Lung (tissue), 12 donors: ENCODE data around the gene CLASP1. TPM values are rescaled to one million over a fixed set of nuclear protein-coding genes. Genes with fewer than 3 reads are reported as not detected.

Experiments used
- ATAC-seq: fragments of 200-7000 bp; cut with Tn5 transposase; one replicate; pipeline ENCODE4 v1.9.1; 2020; ENCODE audit warnings: moderate number of reproducible peaks; ENCODE audit not compliant: insufficient read depth, low FRiP score
- DNase-seq, 3 donors: peaks; one replicate each; pipeline ENCODE4 v3.0.0-alpha.2; 2013 to 2017
- H3K27ac ChIP-seq, 2 donors: one replicate each; pipeline ENCODE4 v1.5.1; 2013; ENCODE audit warnings: mild to moderate bottlenecking in 2 of 2, moderate library complexity in 2 of 2, control low read depth in 1 of 2, inconsistent platforms in 1 of 2, low read depth in 1 of 2, low read length in 1 of 2
- H3K27me3 ChIP-seq, 3 donors: one replicate each; pipeline ENCODE4 v1.5.1; 2013; ENCODE audit warnings: low read length in 2 of 3; ENCODE audit not compliant: control insufficient read depth in 3 of 3, insufficient read depth in 3 of 3
- H3K36me3 ChIP-seq, 4 donors: one replicate each; pipeline ENCODE4 v1.5.1; 2013; ENCODE audit warnings: low read length in 4 of 4, mild to moderate bottlenecking in 1 of 4, moderate library complexity in 1 of 4; ENCODE audit not compliant: control insufficient read depth in 4 of 4, insufficient read depth in 4 of 4
- H3K4me1 ChIP-seq, 5 donors: one replicate each; pipeline ENCODE4 v1.5.1; 2013; ENCODE audit warnings: low read length in 5 of 5, mild to moderate bottlenecking in 2 of 5, moderate library complexity in 1 of 5; ENCODE audit not compliant: control insufficient read depth in 5 of 5, insufficient read depth in 5 of 5
- H3K4me3 ChIP-seq: one replicate; pipeline ENCODE4 v1.5.1; 2013; ENCODE audit warnings: mild to moderate bottlenecking, control low read depth, moderate library complexity
- H3K9ac ChIP-seq, 2 donors: one replicate each; pipeline ENCODE4 v1.5.1; 2013; ENCODE audit warnings: low read length in 2 of 2, control low read depth in 1 of 2; ENCODE audit not compliant: insufficient read depth in 1 of 2
- H3K9me3 ChIP-seq, 4 donors: one replicate each; pipeline ENCODE4 v1.5.1; 2013; ENCODE audit warnings: low read length in 3 of 4, mild to moderate bottlenecking in 1 of 4, moderate library complexity in 1 of 4; ENCODE audit not compliant: control insufficient read depth in 4 of 4, insufficient read depth in 3 of 4
- whole genome bisulfite sequencing, 2 donors: extraction: QIAGEN DNeasy Blood & Tissue Kit; methylation state at CpG; one replicate each; pipeline ENCODE4 v1.1.7; 2013; 5-methylcytosine and 5-hydroxymethylcytosine counted together
- polyA plus RNA-seq, 2 donors: library from polyadenylated mRNA; stranded (reverse); fragments of 200-250 nt; gene quantifications; one replicate each; pipeline ENCODE4 v1.2.1, GENCODE V29; 2013
- total RNA-seq, 2 donors: library from RNA; depleted of rRNA in 1 of 2; stranded (reverse); fragments of >200 nt in 1 of 2; gene quantifications; one replicate each; pipeline ENCODE4 v1.2.1, GENCODE V29; 2014 to 2021
- TF ChIP-seq, protein P1 (sequence below): IDR thresholded peaks from 2 replicates; pipeline ENCODE4 v1.5.1; 2012; ENCODE audit warnings: mild to moderate bottlenecking; ENCODE audit errors: control extremely low read depth, extremely low read depth
- donor health status: control.
- donor health status: control.
- donor health status: Bipolar disorder and iron deficiency.
- donor health status: healthy.
- donor health status: DM: yes; HTN: yes; CAD: no.

The CLASP1 gene
- total and polyA plus RNA-seq, 4 donors: 7.4 to 128 (median 30.6) TPM

DNA sequence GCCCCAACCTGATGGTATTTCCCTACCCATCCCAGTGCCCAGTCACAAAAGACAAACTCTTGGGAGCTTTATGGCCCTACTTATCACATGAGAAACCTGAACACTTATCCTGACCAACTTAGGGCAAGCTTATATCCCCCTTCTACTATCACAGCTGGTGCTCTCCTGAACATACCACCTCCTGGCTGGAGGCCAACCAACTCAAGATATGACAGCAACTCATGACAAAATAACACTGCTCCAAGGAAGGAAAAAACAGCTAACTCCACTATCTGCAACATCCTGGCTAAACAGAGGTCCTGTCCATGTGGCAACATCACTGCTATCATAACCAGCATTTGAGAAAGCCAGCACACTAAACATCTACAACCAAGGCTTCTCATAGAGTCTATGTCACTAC is 20.9 kb upstream of the CLASP1 start:
- no peaks in the 10 kb centered on the region for H3K36me3 ChIP-seq
- H3K9me3 ChIP-seq: peaks cover 0 to 8% (median 0%) of the 10 kb centered on the region in 4 donors
- H3K9ac ChIP-seq: no peak overlapping the region
- no peak for DNase-seq
- no peak overlapping the region for H3K27ac ChIP-seq
- ATAC-seq: no peak
- TF ChIP-seq, protein P1, sequence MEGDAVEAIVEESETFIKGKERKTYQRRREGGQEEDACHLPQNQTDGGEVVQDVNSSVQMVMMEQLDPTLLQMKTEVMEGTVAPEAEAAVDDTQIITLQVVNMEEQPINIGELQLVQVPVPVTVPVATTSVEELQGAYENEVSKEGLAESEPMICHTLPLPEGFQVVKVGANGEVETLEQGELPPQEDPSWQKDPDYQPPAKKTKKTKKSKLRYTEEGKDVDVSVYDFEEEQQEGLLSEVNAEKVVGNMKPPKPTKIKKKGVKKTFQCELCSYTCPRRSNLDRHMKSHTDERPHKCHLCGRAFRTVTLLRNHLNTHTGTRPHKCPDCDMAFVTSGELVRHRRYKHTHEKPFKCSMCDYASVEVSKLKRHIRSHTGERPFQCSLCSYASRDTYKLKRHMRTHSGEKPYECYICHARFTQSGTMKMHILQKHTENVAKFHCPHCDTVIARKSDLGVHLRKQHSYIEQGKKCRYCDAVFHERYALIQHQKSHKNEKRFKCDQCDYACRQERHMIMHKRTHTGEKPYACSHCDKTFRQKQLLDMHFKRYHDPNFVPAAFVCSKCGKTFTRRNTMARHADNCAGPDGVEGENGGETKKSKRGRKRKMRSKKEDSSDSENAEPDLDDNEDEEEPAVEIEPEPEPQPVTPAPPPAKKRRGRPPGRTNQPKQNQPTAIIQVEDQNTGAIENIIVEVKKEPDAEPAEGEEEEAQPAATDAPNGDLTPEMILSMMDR: no peak
- no peaks in the 10 kb centered on the region for H3K4me1 ChIP-seq
- no peaks in the 10 kb centered on the region for H3K27me3 ChIP-seq
- no peak overlapping the region for H3K4me3 ChIP-seq

DNA sequence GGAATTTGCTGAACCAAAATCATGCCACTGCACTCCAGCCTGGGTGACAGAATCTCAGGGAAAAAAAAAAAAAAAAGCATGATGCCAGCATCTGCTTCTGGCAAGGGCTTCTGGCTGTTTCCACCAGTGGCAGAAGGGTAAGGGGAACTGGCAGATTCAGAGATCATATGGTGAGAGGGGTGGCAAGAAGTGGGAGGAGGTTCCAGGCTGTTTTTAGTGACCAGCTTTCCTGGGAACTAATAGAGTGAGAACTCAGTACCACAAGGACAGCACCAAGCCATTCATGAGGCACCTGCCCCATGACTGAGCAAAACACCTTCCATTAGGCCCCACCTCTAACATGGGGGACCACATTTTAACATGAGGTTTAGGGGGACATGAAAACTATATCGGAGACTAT is 18.4 kb upstream of the CLASP1 start:
- Histone ChIP-seq H3K9me3 (peaks cover 0 to 6% (median 0%) of the 10 kb centered on the region in 4 donors), H3K36me3 (no peaks in the 10 kb centered on the region), H3K4me3 (no peak overlapping the region), H3K4me1 (no peaks in the 10 kb centered on the region), H3K27ac (no peak overlapping the region), H3K27me3 (no peaks in the 10 kb centered on the region), H3K9ac (no peak overlapping the region)
- TF ChIP-seq, protein P1: no peak
- WGBS, 2 donors: 96 to 100% methylated on average over 1 of the region's 1 CpG
- no peak for ATAC-seq
- DNase-seq: no peak

DNA sequence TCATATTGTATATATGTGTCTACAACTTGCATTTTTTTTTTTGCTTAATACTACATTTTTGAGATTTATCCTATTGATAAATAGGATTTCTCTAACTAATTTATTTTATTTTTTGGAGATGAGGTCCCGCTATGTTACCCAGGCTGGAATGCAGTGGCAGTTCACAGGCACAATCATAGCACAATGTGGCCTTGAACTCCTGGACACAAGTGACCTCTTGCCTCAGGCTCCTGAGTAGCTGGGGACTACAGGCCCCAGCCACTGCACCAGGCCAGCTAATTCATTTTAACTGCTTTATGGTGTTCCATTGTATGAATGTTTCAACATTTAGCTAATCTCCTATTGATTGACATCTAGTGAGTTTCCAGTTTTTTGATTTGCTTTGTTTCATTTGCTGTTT is 16.8 kb upstream of the CLASP1 start:
- no peak overlapping the region for H3K4me3 ChIP-seq
- WGBS, 2 donors: 97 to 100% methylated on average over 1 of the region's 1 CpG
- ATAC-seq: no peak

More for the DNA sequence above, 16.8 kb upstream of the CLASP1 start:
- TF ChIP-seq, protein P1: no peak
- no peak for DNase-seq
- H3K9me3 ChIP-seq: peaks cover 0 to 5% (median 0%) of the 10 kb centered on the region in 4 donors
- no peaks in the 10 kb centered on the region for H3K27me3 ChIP-seq
- H3K4me1 ChIP-seq: no peaks in the 10 kb centered on the region
- H3K36me3 ChIP-seq: no peaks in the 10 kb centered on the region
- no peak overlapping the region for H3K9ac ChIP-seq
- H3K27ac ChIP-seq: no peak overlapping the region
